Liver (tissue), 3 donors: ENCODE measurements around the gene HSD17B1.

ENCODE experiments used
- TF ChIP-seq, protein P1 (sequence below): fragments of 150-350 bp; IDR thresholded peaks from 2 replicates; pipeline ENCODE4 v1.5.1; 2017; ENCODE audit warnings: improper control_type of control experiment, low read depth, low read length; ENCODE audit not compliant: missing input control
- TF ChIP-seq, protein P2 (sequence below): IDR thresholded peaks from 2 replicates; pipeline ENCODE4 v1.6.1; 2016; ENCODE audit warnings: antibody characterized with exemption
- TF ChIP-seq, protein P3 (sequence below): IDR thresholded peaks from 2 replicates; pipeline ENCODE4 v1.6.1; 2016; ENCODE audit warnings: antibody characterized with exemption, mild to moderate bottlenecking
- donor health status: healthy.
- donor health status: healthy.

GRCh38 chr17:42563950-42564349 is 11.2 kb downstream of the HSD17B1 start:
- TF ChIP-seq, protein P1, sequence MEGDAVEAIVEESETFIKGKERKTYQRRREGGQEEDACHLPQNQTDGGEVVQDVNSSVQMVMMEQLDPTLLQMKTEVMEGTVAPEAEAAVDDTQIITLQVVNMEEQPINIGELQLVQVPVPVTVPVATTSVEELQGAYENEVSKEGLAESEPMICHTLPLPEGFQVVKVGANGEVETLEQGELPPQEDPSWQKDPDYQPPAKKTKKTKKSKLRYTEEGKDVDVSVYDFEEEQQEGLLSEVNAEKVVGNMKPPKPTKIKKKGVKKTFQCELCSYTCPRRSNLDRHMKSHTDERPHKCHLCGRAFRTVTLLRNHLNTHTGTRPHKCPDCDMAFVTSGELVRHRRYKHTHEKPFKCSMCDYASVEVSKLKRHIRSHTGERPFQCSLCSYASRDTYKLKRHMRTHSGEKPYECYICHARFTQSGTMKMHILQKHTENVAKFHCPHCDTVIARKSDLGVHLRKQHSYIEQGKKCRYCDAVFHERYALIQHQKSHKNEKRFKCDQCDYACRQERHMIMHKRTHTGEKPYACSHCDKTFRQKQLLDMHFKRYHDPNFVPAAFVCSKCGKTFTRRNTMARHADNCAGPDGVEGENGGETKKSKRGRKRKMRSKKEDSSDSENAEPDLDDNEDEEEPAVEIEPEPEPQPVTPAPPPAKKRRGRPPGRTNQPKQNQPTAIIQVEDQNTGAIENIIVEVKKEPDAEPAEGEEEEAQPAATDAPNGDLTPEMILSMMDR, result no peak
- TF ChIP-seq, protein P2, sequence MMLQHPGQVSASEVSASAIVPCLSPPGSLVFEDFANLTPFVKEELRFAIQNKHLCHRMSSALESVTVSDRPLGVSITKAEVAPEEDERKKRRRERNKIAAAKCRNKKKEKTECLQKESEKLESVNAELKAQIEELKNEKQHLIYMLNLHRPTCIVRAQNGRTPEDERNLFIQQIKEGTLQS, result no peak
- TF ChIP-seq, protein P3, sequence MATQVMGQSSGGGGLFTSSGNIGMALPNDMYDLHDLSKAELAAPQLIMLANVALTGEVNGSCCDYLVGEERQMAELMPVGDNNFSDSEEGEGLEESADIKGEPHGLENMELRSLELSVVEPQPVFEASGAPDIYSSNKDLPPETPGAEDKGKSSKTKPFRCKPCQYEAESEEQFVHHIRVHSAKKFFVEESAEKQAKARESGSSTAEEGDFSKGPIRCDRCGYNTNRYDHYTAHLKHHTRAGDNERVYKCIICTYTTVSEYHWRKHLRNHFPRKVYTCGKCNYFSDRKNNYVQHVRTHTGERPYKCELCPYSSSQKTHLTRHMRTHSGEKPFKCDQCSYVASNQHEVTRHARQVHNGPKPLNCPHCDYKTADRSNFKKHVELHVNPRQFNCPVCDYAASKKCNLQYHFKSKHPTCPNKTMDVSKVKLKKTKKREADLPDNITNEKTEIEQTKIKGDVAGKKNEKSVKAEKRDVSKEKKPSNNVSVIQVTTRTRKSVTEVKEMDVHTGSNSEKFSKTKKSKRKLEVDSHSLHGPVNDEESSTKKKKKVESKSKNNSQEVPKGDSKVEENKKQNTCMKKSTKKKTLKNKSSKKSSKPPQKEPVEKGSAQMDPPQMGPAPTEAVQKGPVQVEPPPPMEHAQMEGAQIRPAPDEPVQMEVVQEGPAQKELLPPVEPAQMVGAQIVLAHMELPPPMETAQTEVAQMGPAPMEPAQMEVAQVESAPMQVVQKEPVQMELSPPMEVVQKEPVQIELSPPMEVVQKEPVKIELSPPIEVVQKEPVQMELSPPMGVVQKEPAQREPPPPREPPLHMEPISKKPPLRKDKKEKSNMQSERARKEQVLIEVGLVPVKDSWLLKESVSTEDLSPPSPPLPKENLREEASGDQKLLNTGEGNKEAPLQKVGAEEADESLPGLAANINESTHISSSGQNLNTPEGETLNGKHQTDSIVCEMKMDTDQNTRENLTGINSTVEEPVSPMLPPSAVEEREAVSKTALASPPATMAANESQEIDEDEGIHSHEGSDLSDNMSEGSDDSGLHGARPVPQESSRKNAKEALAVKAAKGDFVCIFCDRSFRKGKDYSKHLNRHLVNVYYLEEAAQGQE, result no peak
